OCI-LY3 (cell line): ENCODE data around the gene SLC4A7.

Experiments
- H2AFZ ChIP-seq: fragments of 200-600, 300-600 bp; shearing (Covaris generic); 2 replicates; pipeline ENCODE4 v1.6.0; 2014; ENCODE audit warnings: antibody characterized with exemption, low read depth, low read length
- H3K27ac ChIP-seq: fragments of 200-600, 300-600 bp; sonication (generic); 2 replicates; pipeline ENCODE4 v1.5.1; 2014; ENCODE audit warnings: mild to moderate bottlenecking, low read length, moderate library complexity, mixed read lengths
- H3K27me3 ChIP-seq: fragments of 200-600, 300-600 bp; sonication (generic); 2 replicates; pipeline ENCODE4 v1.6.1; 2014; ENCODE audit warnings: low read depth, low read length, mixed read lengths
- H3K36me3 ChIP-seq: fragments of 200-600, 300-600 bp; sonication (generic); replicated peaks from 2 replicates; pipeline ENCODE3; 2014; ENCODE audit warnings: low read depth, low read length, mixed read lengths
- H3K4me1 ChIP-seq: fragments of 300-600, 200-600 bp; sonication (generic); 2 replicates; pipeline ENCODE4 v1.6.1; 2014; ENCODE audit warnings: low read length, mixed read lengths
- H3K4me2 ChIP-seq: fragments of 200-600, 300-600 bp; sonication (generic); 2 replicates; pipeline ENCODE4 v1.6.1; 2014; ENCODE audit warnings: low read length, mixed read lengths
- H3K4me3 ChIP-seq: fragments of 300-600, 200-600 bp; sonication (generic); 2 replicates; pipeline ENCODE4 v1.5.1; 2014; ENCODE audit warnings: antibody characterized with exemption, mild to moderate bottlenecking, low read length, moderate library complexity
- H3K79me2 ChIP-seq: fragments of 300-600, 200-600 bp; shearing (Covaris generic); 2 replicates; pipeline ENCODE4 v1.6.1; 2014; ENCODE audit warnings: mild to moderate bottlenecking, low read length, mixed read lengths
- H3K9ac ChIP-seq: fragments of 300-600, 200-600 bp; shearing (Covaris generic); 2 replicates; pipeline ENCODE4 v1.6.0; 2014; ENCODE audit warnings: mild to moderate bottlenecking, low read length, moderate library complexity
- H3K9me3 ChIP-seq: fragments of 200-600, 300-600 bp; shearing (Covaris generic); 2 replicates; pipeline ENCODE4 v1.6.1; 2014; ENCODE audit warnings: low read length, mixed read lengths; ENCODE audit not compliant: insufficient read depth
- H4K20me1 ChIP-seq: fragments of 200-600, 300-600 bp; sonication (generic); 2 replicates; pipeline ENCODE4 v1.6.1; 2016; ENCODE audit warnings: low read length, mixed read lengths; ENCODE audit not compliant: insufficient read depth
- EZH2phosphoT487 ChIP-seq: fragments of 200-600 bp; shearing (Covaris generic); IDR thresholded peaks from 2 replicates; pipeline ENCODE4 v1.6.1; 2018; ENCODE audit warnings: antibody characterized with exemption, mixed run types, low read depth
- TF ChIP-seq, protein P1 (sequence below): fragments of 200-600, 300-600 bp; sonication (generic); IDR thresholded peaks from 2 replicates; pipeline ENCODE4 v1.5.1; 2014; ENCODE audit warnings: antibody characterized with exemption, low read length, low read depth

The SLC4A7 gene

DNA sequence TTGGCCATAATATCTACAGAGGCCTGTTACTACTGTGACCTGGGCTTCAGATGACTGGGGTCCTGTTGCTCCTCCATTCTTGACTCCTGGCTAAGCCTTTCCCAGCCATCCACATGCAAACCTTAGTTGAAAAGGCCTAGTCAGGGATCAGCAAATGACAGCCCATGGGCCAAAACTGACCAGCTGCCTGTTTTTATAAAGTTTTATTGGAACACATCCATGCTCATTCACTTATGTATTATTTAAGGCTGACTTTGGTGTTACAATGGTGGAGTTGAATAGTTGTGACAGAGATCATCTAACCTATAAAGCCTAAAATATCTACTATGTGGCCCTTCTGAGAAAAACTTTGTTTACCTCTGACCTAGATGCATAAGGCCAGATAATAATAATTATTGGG is 16.8 kb upstream of the SLC4A7 start:
- Histone ChIP-seq H3K4me3 (no peak overlapping the region), H4K20me1 (no peaks in the 10 kb centered on the region), H3K9ac (no peak overlapping the region), H3K27ac (no peak overlapping the region), H3K27me3 (no peaks in the 10 kb centered on the region), H3K4me1 (no peaks in the 10 kb centered on the region), H2AFZ (no peak overlapping the region), H3K36me3 (no peaks in the 10 kb centered on the region), H3K4me2 (no peak overlapping the region), H3K79me2 (no peaks in the 10 kb centered on the region), H3K9me3 (no peaks in the 10 kb centered on the region)
- TF ChIP-seq, protein P1, sequence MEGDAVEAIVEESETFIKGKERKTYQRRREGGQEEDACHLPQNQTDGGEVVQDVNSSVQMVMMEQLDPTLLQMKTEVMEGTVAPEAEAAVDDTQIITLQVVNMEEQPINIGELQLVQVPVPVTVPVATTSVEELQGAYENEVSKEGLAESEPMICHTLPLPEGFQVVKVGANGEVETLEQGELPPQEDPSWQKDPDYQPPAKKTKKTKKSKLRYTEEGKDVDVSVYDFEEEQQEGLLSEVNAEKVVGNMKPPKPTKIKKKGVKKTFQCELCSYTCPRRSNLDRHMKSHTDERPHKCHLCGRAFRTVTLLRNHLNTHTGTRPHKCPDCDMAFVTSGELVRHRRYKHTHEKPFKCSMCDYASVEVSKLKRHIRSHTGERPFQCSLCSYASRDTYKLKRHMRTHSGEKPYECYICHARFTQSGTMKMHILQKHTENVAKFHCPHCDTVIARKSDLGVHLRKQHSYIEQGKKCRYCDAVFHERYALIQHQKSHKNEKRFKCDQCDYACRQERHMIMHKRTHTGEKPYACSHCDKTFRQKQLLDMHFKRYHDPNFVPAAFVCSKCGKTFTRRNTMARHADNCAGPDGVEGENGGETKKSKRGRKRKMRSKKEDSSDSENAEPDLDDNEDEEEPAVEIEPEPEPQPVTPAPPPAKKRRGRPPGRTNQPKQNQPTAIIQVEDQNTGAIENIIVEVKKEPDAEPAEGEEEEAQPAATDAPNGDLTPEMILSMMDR, result no peak
- no peak for TF ChIP-seq EZH2phosphoT487

DNA sequence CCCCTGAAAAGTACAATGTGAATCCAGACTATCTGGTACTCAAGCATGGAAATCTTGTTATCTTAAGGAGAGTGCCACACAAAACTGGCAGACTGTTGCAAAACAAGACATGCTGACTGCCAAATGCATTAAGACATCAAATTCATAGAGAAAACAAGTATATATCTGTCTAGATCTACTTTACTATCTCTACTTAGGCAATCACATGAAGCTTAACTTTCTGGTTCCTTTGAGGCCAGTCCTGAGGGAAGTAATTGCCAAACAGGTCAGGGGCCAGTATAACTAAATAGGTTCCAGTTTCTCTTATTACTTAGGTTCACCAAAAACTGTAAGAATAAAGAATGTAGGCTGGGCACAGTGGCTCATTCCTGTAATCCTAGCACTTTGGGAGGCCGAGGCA is 15.9 kb upstream of the SLC4A7 start:
- H3K9me3 ChIP-seq, result no peaks in the 10 kb centered on the region
- no peaks in the 10 kb centered on the region for H3K27me3 ChIP-seq
- no peaks in the 10 kb centered on the region for H4K20me1 ChIP-seq
- H3K36me3 ChIP-seq, result no peaks in the 10 kb centered on the region
- no peaks in the 10 kb centered on the region for H3K79me2 ChIP-seq
- no peak overlapping the region for H3K27ac ChIP-seq
- no peak overlapping the region for H2AFZ ChIP-seq
- no peak for TF ChIP-seq EZH2phosphoT487
- TF ChIP-seq, protein P1, result no peak
- H3K4me2 ChIP-seq, result no peak overlapping the region
- no peak overlapping the region for H3K4me3 ChIP-seq
- H3K9ac ChIP-seq, result no peak overlapping the region
- H3K4me1 ChIP-seq, result no peaks in the 10 kb centered on the region

DNA sequence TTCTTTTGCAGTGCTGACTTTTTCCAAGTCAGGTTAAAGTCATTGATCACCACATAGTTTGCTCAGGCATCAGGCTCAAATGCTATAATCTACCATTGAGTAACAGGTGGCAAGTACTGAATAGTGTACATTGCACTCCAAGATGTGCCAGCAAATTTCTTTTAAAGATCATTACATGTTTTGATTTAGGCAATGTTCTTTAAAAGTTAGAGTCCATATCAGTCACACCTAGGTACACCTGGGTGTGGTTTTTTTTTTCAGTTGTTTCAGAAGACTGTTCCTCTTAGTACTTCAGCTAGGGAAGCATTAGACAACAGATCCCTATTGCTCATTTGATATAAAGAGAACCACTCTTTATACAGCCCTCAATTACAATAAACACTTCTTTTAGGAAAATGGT is 10.6 kb upstream of the SLC4A7 start:
- H3K4me2 ChIP-seq, result no peak overlapping the region
- H3K9ac ChIP-seq, result no peak overlapping the region
- no peaks in the 10 kb centered on the region for H3K9me3 ChIP-seq
- H3K27ac ChIP-seq, result no peak overlapping the region
- H2AFZ ChIP-seq, result no peak overlapping the region
- no peaks in the 10 kb centered on the region for H3K79me2 ChIP-seq
- H3K27me3 ChIP-seq, result no peaks in the 10 kb centered on the region
- H4K20me1 ChIP-seq, result no peaks in the 10 kb centered on the region
- TF ChIP-seq, protein P1, result no peak
- H3K4me1 ChIP-seq, result no peaks in the 10 kb centered on the region
- H3K36me3 ChIP-seq, result no peaks in the 10 kb centered on the region
- no peak overlapping the region for H3K4me3 ChIP-seq

DNA sequence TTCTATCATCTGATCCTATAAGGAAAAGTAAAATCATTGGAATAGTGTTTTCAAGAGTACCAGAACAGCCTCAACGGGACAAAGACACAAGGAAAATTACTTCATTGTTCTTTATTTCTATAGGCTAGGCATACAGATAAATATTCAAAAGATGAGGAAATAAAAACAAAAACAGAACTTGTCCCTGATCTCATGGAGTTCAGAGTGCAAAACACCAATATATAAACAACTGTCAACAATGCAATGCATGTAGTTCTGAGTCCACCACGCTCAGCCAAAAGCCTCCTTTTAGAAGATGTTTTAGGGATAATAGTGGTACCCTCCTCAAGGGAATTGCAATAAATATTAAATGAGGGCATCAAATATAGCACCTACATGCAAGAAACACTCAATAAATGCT is 4.6 kb upstream of the SLC4A7 start:
- Histone ChIP-seq H3K79me2 (peaks cover 4% of the 10 kb centered on the region), H3K27ac (no peak overlapping the region), H3K4me1 (peaks cover 3% of the 10 kb centered on the region; the same call in 1 of the 2 replicates), H3K9ac (no peak overlapping the region), H4K20me1 (no peaks in the 10 kb centered on the region), H3K9me3 (no peaks in the 10 kb centered on the region), H3K4me2 (no peak overlapping the region), H3K4me3 (no peak overlapping the region), H3K36me3 (no peaks in the 10 kb centered on the region), H3K27me3 (no peaks in the 10 kb centered on the region), H2AFZ (no peak overlapping the region)
- TF ChIP-seq EZH2phosphoT487, result no peak
- TF ChIP-seq, protein P1, result no peak
